ENCODE results near the gene FBXW2.
"Not testable (repeated sequence)": the region's sequence is repeated elsewhere in the genome, so short reads cannot be mapped to it uniquely, and the experiment has no call there.

FBXW2 gene

DNA sequence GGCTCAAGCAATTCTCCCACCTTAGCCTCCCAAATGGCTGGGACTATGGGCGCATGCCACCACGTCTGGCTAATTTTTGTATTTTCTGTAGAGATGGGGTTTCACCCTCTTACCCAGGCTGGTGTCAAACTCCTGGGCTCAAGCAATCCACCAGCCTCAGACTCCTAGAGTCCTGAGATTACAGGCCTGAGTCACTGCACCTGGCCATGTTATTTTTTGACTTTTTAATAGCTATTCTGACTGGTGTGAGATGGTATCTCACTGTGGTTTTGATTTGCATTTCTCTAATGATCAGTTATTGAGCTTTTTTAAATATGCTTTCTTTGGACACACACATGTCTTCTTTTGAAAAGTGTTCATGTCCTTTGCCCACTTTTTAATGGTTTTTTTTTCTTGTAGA lies 38.2 kb downstream of the FBXW2 start:
- Histone ChIP-seq H3K36me3 (ENCODE audit: insufficient read depth, low read length) (peaks cover 6% of the 10 kb centered on the region; the same call in 1 of the 2 replicates), H4K20me1 (ENCODE audit: insufficient read depth, low read length, poor library complexity, severe bottlenecking) (no peaks in the 10 kb centered on the region), H3K79me2 (ENCODE audit: insufficient read depth, low read length) (no peaks in the 10 kb centered on the region), H3K4me3 (ENCODE audit: low read length, poor library complexity, severe bottlenecking) (no peak overlapping the region), H3K27me3 (ENCODE audit: insufficient read depth, low read length, poor library complexity, severe bottlenecking) (no peaks in the 10 kb centered on the region), H3K9me2 (replicated peaks; ENCODE audit: low read depth, low read length) (no peaks in the 10 kb centered on the region), H3K4me2 (ENCODE audit: low read depth, low read length, poor library complexity, severe bottlenecking) (no peak overlapping the region), H3F3A (ENCODE audit: low read depth) (0 out of 2 replicates have a peak, but pooled peaks cover 5% of the 10 kb centered on the region), H3K9ac (ENCODE audit: low read depth, low read length, poor library complexity, severe bottlenecking) (no peak overlapping the region), H2AFZ (ENCODE audit: low read length) (no peak overlapping the region), H3K4me1 (ENCODE audit: insufficient read depth, low read length, poor library complexity, severe bottlenecking) (peaks cover 23% of the 10 kb centered on the region), H3K9me3 (ENCODE audit: insufficient read depth, low read depth, low read length) (no peaks in the 10 kb centered on the region)
- TF ChIP-seq, protein P1, sequence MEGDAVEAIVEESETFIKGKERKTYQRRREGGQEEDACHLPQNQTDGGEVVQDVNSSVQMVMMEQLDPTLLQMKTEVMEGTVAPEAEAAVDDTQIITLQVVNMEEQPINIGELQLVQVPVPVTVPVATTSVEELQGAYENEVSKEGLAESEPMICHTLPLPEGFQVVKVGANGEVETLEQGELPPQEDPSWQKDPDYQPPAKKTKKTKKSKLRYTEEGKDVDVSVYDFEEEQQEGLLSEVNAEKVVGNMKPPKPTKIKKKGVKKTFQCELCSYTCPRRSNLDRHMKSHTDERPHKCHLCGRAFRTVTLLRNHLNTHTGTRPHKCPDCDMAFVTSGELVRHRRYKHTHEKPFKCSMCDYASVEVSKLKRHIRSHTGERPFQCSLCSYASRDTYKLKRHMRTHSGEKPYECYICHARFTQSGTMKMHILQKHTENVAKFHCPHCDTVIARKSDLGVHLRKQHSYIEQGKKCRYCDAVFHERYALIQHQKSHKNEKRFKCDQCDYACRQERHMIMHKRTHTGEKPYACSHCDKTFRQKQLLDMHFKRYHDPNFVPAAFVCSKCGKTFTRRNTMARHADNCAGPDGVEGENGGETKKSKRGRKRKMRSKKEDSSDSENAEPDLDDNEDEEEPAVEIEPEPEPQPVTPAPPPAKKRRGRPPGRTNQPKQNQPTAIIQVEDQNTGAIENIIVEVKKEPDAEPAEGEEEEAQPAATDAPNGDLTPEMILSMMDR (conservative IDR thresholded peaks at IDR 0.05; ENCODE audit: low read length), result no peak
- no peak for TF ChIP-seq EZH2phosphoT487 (IDR thresholded peaks at IDR 0.05; ENCODE audit: borderline replicate concordance)

DNA sequence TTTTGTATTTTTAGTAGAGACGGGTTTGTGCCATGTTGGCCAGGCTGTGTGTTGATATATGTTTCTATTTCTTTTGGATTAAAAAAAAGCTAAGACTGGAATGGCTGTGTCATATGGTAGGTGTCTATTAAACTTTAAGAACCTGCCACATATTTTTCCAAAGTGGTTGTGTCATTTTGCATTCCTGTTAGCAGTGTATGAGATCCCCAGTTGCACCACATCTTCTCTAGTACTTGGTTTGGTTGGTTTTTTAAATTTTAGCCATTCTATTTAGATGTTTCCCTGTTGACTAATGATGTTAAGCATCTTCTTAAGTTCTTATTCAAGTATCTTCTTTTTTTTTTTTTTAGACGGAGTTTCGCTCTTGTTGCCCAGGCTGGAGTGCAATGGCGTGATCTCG lies 42.8 kb downstream of the FBXW2 start:
- Histone ChIP-seq H3K4me1 (ENCODE audit: insufficient read depth, low read length, poor library complexity, severe bottlenecking) (no peaks in the 10 kb centered on the region), H3K4me3 (ENCODE audit: low read length, poor library complexity, severe bottlenecking) (no peak overlapping the region), H3K79me2 (ENCODE audit: insufficient read depth, low read length) (no peaks in the 10 kb centered on the region), H2AFZ (ENCODE audit: low read length) (no peak overlapping the region), H3K9me2 (replicated peaks; ENCODE audit: low read depth, low read length) (no peaks in the 10 kb centered on the region), H3K4me2 (ENCODE audit: low read depth, low read length, poor library complexity, severe bottlenecking) (no peak overlapping the region), H3F3A (ENCODE audit: low read depth) (no peaks in the 10 kb centered on the region), H3K27me3 (ENCODE audit: insufficient read depth, low read length, poor library complexity, severe bottlenecking) (no peaks in the 10 kb centered on the region), H4K20me1 (ENCODE audit: insufficient read depth, low read length, poor library complexity, severe bottlenecking) (no peaks in the 10 kb centered on the region), H3K9ac (ENCODE audit: low read depth, low read length, poor library complexity, severe bottlenecking) (no peak overlapping the region), H3K36me3 (ENCODE audit: insufficient read depth, low read length) (no peaks in the 10 kb centered on the region), H3K9me3 (ENCODE audit: insufficient read depth, low read depth, low read length) (no peaks in the 10 kb centered on the region)
- TF ChIP-seq EZH2phosphoT487 (IDR thresholded peaks at IDR 0.05; ENCODE audit: borderline replicate concordance), result no peak
- TF ChIP-seq, protein P1 (conservative IDR thresholded peaks at IDR 0.05; ENCODE audit: low read length), result no peak

DNA sequence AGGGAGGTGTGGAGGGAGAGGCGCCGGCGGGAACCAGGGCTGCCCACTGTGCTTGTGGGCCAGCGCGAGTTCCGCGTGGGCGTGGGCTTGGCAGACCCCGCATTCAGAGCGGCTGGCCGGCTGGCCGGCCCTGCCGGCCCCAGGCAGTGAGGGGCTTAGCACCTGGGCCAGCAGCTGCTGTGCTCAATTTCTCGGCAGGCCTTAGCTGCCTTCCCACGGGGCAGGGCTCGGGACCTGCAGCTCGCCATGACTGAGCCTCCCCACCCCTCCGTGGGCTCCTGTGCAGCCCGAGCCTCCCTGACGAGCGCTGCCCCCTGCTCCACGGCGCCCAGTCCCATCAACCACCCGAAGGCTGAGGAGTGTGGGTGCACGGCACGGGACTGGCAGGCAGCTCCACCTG lies 46.9 kb downstream of the FBXW2 start:
- H4K20me1 ChIP-seq (ENCODE audit: insufficient read depth, low read length, poor library complexity, severe bottlenecking), result not testable (repeated sequence)

DNA sequence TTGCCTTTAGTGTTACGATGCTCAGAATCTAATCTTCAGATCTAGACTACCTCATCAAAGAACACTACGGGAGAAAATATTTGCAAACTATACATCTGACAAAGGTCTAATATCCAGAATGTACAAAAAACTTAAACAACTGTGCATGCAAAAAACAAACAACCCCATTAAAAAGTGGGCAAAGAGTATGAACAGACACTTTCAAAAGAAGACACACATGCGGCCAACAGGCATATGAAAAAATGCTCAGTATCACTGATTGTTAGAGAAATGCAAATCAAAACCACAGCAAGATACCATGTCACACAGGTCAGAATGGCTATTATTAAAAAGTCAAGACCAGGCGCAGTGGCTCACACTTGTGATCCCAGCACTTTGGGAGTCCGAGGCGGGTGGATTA lies 47.9 kb downstream of the FBXW2 start:
- Histone ChIP-seq H3F3A (ENCODE audit: low read depth) (no peaks in the 10 kb centered on the region), H4K20me1 (ENCODE audit: insufficient read depth, low read length, poor library complexity, severe bottlenecking) (no peaks in the 10 kb centered on the region), H2AFZ (ENCODE audit: low read length) (no peak overlapping the region), H3K9ac (ENCODE audit: low read depth, low read length, poor library complexity, severe bottlenecking) (no peak overlapping the region), H3K9me2 (replicated peaks; ENCODE audit: low read depth, low read length) (no peaks in the 10 kb centered on the region), H3K4me3 (ENCODE audit: low read length, poor library complexity, severe bottlenecking) (no peak overlapping the region), H3K4me1 (ENCODE audit: insufficient read depth, low read length, poor library complexity, severe bottlenecking) (no peaks in the 10 kb centered on the region), H3K9me3 (ENCODE audit: insufficient read depth, low read depth, low read length) (no peaks in the 10 kb centered on the region), H3K79me2 (ENCODE audit: insufficient read depth, low read length) (no peaks in the 10 kb centered on the region), H3K4me2 (ENCODE audit: low read depth, low read length, poor library complexity, severe bottlenecking) (no peak overlapping the region), H3K36me3 (ENCODE audit: insufficient read depth, low read length) (no peaks in the 10 kb centered on the region), H3K27me3 (ENCODE audit: insufficient read depth, low read length, poor library complexity, severe bottlenecking) (no peaks in the 10 kb centered on the region)
- no peak for TF ChIP-seq EZH2phosphoT487 (IDR thresholded peaks at IDR 0.05; ENCODE audit: borderline replicate concordance)
- TF ChIP-seq, protein P1 (conservative IDR thresholded peaks at IDR 0.05; ENCODE audit: low read length), result no peak

More for the DNA sequence above, 46.9 kb downstream of the FBXW2 start:
- not testable (repeated sequence) for H3F3A ChIP-seq (ENCODE audit: low read depth); H3K27me3 ChIP-seq (ENCODE audit: insufficient read depth, low read length, poor library complexity, severe bottlenecking); H3K4me3 ChIP-seq (ENCODE audit: low read length, poor library complexity, severe bottlenecking); H3K4me2 ChIP-seq (ENCODE audit: low read depth, low read length, poor library complexity, severe bottlenecking); H3K79me2 ChIP-seq (ENCODE audit: insufficient read depth, low read length); H3K9ac ChIP-seq (ENCODE audit: low read depth, low read length, poor library complexity, severe bottlenecking); H3K4me1 ChIP-seq (ENCODE audit: insufficient read depth, low read length, poor library complexity, severe bottlenecking); H3K9me2 ChIP-seq (replicated peaks; ENCODE audit: low read depth, low read length); H3K9me3 ChIP-seq (ENCODE audit: insufficient read depth, low read depth, low read length); H3K36me3 ChIP-seq (ENCODE audit: insufficient read depth, low read length); H2AFZ ChIP-seq (ENCODE audit: low read length)

All from Loucy (cell line).